RCC 7860 (cell line): ENCODE measurements around the gene SP5.
"Not testable (repeated sequence)": the region's sequence is repeated elsewhere in the genome, so short reads cannot be mapped to it uniquely, and the experiment has no call there.

Experiments used
- DNase-seq: peaks from one replicate; pipeline ENCODE4 v3.0.0-alpha.2; 2015; ENCODE audit warnings: low spot score
- FAIRE-seq: peaks from 2 replicates; lab custom pipeline; 2012; peaks lifted over from hg19 to GRCh38; lab: Jason Lieb, UNC

Gene SP5

DNA sequence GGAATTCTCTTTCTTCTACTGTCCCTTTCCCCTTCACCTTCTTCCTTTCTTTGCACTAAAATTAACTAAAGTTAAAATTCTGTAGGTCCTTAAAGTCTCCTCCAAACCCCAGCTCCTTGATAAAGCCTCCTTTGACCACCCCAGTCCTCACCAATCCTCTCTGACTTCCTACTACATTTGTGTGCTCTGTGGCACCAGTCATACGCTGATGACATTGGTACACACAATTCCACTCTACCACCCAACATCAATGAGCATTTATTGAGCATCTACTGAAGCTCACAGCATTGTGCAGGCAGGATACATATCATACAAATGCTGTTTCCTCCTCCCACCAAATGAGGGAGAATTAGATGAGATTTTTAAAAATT lies 4.5 kb upstream of the SP5 start:
- no peak for FAIRE-seq
- DNase-seq, result no peak

DNA sequence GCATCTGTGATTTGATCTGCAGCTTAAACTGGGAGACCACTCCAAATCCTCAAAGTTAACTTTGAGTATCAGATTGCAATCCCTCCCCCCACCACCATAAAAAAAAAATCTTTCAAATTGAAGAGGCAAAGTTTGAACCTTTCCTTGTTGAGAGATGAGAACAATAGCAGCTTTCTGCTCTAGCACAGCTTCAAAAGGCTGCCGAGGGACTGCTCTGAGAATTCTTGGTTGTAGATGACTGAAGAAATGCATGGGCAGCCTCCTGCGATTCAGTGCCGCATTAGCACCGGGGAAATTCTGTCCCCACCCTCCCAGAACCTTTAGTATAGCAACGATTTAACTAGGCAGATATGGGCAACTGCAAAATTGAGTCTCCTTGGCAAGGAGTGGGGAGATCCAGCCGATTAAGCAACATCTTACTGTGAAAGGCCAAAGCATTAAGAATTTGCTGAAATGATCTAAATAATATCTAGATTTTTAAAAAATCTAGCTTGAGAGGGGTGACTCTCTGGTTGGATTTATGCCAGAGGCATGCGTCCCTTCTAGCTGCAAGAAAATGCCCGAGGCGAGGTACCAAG lies 3.9 kb upstream of the SP5 start:
- no peak for FAIRE-seq
- DNase-seq, result no peak

DNA sequence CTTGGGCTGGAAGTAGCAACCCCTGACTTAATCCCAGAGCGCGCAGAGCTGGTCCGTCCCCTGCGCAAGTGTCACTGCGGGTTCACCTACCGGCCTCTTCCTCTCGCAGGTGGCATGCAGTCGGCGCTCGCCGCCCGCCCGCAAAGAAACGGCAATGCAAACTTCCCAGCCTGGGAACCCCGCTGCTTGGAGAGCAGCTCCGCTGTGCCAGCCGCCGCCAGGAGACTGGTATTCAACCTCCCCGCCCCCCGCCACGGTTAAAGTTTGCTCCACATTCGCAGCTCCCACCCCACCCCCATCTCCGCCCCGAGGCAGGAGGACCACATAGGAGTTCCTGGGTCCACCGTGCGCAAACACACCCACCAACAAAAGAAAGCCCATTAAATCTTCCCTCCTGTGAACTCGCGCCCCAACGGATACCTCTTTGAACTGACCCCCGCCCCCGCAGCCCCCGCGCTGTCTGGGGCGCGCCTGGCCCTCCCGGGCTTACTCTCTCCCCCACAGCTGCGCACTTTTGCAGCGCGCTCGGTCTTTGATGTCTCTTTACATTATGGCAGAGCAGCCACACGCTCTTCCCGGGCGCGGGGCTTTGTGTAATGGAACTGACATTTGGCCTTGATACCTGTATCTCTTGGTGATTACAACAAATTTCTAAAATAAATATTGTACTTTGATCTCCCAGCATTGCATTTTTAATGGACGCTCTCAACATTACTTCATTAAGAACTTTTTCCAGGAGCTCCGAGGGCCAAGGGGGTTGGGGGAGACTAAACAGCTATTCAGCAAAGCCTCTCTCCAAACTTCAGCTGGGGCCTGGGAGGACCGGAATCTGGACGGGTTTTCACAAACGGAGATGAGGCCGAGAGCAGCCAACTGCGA lies 3.1 kb upstream of the SP5 start:
- FAIRE-seq (no peak), DNase-seq (no peak)

DNA sequence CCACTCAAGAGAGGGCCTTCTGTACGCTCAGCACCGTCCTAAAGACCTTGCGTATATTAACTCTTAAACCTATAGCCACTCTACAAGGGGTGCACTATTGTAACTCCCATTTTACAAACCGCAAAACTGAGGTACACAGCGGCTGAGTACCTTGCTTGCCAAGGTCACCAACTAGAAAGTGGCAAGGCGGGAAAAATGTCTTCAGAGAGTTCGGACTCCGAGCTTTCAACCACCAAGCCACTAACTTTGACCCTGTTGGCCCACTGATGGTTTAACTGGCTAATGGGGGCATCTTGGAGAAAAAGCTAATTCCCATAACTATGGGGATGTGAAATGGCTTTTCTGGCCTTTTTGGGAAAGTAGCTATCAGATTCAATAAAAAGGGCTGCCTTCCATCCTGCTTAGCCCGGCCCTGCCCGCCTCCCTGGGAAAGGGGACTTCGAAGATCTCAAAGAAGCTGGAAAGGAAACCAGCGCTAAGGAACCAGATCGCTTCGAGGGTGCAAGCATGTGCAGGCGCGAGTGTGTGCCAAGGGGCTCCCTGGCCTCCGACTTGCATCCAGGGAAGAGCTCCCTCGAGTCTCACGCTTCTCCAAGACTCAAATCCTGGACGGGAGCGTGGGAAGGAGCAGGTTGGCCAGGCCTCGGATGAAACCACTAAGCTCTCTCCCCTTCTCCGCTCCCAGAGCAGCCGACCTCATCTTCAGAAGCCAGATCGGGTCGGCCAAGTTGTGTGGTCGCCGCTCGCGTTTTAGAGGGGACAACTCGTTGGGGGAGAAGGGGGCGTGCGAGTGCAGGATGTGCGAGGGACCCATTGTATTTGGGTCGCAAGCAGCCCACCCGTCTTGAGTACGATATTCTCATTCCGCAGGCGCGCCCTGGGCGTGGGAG lies 2.2 kb upstream of the SP5 start:
- no peak for FAIRE-seq
- no peak for DNase-seq

DNA sequence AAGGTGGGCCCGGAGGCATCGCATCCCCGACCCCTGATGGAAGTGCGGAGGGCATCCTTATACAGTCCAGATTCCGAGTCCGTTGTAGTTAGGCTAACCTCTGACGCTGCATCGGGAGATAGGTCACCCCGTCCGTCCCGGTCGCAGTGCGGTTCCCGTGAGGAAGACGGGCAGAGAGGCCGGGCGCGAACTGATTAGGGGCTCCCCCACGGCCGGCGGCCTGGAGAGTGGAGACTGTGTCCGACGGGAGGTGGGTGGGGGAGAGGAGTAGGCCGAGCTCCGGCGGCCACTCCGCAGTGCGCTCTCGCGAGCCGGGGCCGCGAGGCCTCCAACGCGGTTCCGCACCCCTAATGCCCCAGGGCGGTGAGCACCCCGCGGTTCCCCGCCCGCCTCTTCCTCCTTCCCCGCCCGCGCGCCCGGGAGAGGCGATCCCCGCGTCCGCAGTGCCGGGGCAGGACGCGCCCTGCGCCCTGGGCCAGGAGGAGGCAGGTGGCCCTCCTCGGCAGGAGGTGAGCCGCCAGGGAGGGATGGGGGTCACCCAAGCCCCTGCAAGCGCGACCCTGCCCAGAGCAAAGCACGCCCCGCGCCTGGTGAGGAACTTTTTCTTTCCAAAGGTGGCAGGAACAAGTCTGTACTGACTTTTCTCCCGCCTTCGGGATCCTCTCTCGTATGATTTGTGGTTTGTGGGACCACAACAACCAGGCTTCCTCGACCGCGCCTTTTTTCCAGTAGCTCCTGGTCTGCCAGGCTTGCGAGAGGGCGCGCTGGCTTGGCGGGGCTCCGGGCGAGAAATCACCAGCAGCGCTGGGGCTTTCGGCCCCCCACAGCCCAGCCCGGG lies 1.4 kb upstream of the SP5 start:
- no peak for DNase-seq

DNA sequence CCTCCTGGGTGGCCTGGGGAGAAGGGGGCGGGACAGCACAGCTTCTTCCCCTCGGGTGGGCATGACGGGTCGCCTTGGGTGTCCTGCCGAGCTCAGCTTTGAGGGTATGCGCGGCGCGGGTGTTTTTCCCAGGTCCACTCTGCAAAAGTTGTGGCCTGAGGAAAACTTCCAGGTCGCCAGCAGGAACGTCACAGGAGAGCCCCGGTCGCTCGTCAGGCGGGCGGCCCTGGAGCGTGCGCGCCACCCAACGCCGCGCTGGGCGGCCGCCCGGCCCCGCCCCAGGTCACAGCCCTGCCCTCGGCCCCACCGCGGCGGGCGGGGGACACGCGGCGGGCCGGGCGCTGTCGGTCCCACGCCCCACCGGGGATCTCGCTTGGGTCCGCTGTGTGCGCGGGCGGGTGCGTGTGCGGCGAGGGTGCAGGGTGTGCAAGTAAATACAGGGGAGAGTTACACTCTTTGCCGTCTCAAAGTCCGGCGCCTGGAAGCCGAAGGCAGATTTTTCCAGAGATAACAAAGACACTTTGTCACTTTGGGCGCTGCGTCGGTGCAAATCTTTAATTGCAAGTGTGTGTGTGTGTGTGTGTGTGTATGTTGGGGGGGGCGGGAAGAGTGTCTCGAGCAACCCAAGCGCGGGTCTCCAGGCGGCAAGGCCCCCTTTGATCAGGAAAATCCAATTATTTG lies 616 bp upstream of the SP5 start:
- no peak for DNase-seq
- no peak for FAIRE-seq

More for the DNA sequence above, 1.4 kb upstream of the SP5 start:
- FAIRE-seq, result no peak

DNA sequence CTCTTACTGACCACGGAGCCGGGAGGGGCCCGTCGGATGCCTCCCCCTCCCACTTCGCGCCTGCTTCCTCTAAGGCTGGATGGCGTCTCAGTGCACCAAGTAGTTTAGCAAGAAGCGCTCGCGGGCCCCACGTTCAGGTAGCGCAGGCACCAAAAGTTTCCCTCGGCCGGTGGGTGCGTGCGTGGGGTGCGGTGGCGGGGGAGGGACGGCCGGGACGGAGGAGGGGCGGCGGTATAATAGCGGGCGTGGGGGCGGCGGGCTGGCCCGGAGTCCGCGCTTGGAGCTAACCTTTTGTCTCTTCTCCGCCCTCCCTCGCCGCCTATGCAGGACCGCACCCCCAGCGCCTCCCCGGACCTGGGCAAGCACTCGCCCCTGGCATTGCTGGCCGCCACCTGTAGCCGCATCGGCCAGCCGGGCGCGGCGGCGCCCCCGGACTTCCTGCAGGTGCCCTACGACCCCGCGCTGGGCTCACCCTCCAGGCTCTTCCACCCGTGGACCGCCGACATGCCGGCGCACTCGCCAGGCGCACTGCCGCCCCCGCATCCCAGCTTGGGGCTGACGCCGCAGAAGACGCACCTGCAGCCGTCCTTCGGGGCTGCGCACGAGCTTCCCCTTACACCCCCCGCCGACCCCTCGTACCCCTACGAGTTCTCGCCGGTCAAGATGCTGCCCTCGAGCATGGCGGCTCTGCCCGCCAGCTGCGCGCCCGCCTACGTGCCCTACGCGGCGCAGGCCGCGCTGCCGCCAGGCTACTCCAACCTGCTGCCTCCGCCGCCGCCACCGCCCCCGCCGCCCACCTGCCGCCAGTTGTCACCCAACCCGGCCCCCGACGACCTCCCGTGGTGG lies 1.0 kb downstream of the SP5 start:
- DNase-seq, result no peak
- no peak for FAIRE-seq

DNA sequence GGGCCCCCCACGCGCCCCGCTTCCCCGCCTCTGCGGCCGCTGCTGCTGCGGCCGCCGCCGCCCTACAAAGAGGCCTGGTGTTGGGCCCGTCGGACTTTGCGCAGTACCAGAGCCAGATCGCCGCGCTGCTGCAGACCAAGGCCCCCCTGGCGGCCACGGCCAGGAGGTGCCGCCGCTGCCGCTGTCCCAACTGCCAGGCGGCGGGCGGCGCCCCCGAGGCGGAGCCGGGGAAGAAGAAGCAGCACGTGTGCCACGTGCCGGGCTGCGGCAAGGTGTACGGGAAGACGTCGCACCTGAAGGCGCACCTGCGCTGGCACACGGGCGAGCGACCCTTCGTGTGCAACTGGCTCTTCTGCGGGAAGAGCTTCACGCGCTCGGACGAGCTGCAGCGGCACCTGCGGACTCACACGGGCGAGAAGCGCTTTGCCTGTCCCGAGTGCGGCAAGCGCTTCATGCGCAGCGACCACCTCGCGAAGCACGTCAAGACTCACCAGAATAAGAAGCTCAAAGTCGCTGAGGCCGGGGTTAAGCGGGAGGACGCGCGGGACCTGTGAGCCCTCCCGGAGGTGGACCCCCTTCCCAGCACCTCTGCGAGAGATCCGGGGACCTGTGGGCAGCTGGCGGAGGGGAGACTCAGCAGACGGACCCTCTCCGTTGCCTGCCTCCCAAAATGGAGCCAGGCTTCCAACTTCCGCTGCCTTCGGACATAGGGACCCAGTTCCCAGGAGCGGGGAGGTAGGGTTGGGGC lies 1.9 kb downstream of the SP5 start:
- FAIRE-seq (no peak), DNase-seq (no peak)

DNA sequence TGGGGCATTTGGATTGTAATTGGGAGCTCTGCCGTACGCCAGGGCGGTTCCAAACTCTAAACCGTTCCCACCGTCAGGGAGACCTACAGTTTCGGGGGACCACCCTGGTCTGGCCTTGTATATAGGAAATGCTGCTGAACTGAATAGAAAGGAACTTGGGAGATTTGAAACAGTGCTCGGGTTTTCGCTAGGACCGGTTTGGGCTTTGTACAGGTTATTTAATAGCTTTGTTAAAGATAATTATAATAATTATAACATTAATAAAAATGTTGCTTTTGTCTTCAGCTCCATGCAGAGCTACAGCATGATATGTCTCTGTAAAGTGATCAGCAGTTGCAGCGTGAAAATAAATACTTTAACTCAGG lies 2.4 kb downstream of the SP5 start:
- DNase-seq (no peak), FAIRE-seq (no peak)

DNA sequence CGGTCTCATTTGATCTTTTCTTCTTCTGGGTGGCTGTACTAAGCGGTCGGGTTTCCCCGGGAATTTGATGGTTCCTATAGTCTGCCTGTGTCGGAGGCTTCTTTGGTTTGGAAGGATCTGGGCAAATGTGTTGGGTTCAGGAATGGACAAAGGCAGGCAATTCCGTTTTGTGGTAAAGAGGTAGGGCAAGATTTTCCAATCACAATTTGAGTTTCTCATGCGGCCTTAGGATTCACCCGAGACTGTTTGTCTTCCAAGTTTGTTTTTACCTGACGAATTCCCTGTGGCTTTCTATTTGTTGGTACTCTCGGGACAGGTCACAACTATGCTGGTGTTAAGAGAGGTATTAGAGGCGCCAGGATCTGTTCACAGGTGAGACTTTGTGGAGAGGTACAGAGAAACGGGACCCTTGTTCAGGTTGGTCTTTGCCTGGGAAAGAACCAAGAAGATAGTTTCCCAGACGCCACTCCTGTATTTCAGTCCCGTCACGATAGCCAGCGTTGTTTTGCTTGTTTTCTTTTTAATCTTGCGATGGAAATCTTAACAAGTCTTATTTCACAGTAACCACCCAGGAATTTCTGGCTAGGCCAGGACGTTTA lies 3.0 kb downstream of the SP5 start:
- DNase-seq (no peak), FAIRE-seq (no peak)

DNA sequence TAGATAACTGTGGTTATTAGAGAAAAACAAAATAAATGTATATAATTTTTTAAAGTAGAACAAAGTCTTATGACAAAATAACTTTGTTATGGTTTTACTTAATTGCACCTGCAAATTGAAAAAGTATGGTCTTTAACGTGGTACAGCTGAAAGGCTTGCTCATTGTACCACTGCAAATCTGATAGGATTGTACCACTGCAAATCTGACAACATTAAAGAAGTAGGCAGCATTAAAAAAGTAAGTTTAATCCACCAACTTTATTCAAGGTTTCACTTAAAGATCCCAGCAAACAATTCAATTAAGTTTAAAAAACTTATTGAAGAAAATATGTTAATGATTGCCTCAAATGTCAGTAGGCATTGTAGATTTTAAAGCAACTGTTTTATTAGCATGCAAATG lies 4.7 kb downstream of the SP5 start:
- no peak for FAIRE-seq

DNA sequence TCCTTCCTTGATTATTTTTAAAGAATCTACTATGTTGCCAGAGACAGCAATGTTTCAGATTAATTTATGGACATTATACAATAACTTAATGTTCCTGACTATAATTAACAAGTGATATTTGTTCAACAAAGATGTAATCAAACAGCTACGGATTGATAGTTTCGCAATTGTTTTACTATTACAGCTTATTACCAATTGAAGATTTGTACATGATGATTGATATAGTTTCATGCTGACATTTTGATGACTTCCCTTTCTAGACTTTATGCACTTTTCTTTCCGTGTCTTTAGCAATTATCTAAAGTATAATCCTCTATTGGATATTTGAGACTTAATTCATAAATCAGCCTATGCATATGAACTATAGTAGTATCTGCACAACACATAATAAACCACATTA lies 6.5 kb downstream of the SP5 start:
- FAIRE-seq (no peak), DNase-seq (no peak)

More for the DNA sequence above, 4.7 kb downstream of the SP5 start:
- DNase-seq, result no peak

DNA sequence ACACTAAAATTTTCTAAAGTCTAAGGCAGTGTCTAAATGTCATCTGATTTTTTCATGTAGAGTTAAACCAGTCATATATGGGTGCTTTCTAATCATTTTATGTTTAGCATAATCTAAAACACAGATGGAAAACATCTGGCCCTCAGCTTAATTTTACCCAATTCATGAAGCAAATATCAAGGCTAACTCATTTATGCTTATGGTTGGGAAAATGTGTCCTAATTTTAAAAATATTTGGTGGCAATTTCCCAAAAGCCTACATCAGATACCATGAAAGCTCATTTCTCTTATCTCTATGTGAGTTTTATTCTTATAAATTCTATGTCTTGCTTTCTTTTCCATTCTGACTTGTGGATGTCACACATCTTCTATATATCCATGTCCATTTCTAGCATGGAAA lies 7.2 kb downstream of the SP5 start:
- FAIRE-seq, result no peak
- DNase-seq, result no peak

DNA sequence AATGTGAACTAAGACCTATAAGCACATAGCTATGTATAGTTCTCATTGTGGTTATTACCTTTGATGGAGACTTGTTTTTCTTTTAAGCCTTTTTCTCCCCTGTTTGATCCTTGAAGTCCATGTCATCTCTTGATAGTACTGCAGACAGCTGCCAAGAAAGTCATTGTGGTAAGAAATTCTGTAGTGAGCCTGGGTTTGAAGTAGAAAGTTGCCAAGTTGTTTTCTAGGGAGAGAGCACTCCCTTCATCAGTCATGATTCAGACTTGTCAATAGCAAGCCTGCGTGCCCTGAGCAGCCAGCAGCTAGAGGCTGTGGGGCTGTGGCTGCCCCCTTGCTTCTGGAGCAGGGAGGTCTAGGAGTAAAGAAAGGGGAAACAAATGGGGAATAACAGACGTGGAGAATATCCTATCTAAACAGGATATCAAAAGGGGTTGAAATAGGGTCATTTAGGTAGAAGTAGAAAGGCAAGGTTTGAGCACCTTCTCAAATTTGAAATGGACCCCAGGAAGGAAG lies 8.4 kb downstream of the SP5 start:
- DNase-seq (no peak), FAIRE-seq (no peak)

DNA sequence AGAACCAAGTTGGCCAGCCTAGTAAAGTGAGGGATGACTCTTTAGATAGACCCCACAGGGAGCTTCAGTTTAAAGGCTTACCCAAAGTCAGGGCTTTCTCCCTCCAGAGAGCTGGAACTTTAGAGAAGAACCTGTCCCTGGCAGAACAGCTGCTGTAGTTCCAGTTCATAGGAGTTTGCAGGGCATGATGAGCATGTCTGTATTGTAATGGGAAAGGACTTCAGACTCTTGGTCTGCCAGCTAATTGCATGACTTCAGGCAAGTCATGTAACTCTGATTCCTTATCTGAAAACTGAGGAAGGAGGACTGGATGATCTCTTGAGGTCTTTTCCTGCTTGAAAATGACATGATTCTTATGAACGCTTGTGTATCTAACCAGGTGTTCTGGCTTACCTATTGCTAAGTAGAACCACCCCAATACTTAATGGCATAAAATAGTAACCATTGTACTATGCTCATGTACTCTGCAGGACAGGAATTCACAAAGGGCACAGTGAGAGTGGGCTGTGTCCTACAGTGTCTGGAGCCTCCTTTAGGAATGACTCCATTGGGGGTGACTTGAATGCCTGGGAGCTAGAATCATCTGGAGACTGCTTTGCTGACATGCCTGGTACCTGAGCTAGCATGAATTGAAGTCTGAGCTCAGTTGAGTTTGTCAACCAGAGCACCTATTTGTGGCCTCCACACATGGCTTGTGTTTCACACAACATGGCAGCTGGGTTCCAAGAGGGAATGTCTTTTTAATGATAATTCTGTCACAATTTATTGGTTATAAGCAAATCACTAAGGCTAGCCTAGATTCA lies 18.9 kb downstream of the SP5 start:
- no peak for FAIRE-seq
- DNase-seq, result no peak

DNA sequence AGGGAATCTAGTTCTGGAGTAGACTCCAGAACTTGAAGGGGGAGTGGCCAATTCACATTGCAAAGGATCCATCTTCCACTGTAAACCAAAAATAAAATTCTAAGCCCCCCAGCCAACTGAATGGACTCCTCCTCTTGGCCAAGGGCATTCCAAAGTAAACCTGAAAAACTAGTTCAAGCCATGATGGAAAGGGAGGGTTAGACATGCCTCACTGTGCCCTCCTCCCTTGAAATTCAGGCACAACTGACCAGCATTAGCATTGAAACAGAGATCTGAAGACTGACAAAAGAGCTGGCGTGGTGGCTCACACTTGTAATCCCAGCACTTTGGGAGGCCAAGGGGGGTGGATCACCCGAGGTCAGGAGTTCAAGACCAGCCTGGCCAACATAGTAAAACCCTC lies 19.5 kb downstream of the SP5 start:
- DNase-seq, FAIRE-seq: not testable (repeated sequence)

DNA sequence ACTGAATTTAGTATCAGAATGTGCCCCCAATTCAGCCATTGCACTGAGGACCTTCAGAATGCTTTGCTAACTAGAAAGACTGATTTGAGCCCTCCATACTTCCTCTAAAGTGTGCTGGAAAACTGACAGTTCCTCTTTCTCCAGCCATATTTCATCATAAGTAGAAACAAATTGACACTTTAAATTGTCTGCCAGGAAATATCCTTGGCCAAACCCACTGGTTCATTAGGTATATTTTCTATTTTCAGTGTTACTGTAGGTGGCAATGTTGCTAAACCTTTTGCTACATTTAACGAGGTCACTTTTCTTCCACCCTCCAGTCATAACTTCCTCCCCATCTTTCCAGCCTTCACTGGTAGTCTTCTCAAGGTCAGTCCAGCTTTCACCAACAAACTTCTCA lies 21.5 kb downstream of the SP5 start:
- FAIRE-seq, result no peak
- no peak for DNase-seq
